ENCODE results near the gene CBLC. TPM values are rescaled to one million over a fixed set of nuclear protein-coding genes. Genes with fewer than 3 reads are reported as not detected.

CBLC gene
- polyA plus RNA-seq, 1 donor from 2014 or later: not detected

DNA sequence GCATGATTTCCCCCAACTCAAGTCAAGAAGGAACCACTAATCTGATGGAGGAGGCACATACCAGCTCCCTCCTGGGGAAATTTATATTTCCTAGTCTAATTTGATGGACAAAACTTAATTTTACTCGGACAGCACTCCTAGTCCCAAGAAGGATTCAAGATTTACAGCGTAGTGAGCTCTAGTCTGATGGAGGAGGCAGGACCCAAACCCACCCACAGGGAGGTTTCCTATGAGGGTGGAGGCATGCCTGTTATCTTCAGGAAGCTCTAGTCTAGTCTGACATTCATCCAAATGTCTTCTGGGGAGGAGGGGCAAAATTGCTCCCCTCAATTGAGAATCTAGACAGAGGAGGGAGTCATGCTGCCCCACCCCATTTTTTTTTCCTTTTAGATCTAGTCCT is 39.6 kb upstream of the CBLC start:
- Histone ChIP-seq H3F3A (ENCODE audit: insufficient read depth, low read length, poor library complexity, severe bottlenecking) (no peaks in the 10 kb centered on the region), H3K4me2 (ENCODE audit: low read length) (no peak overlapping the region), H3K9me2 (ENCODE audit: insufficient read depth, low read length) (no peaks in the 10 kb centered on the region), H3K4me3 (ENCODE audit: low read length) (no peak overlapping the region), H3K79me2 (replicated peaks; ENCODE audit: insufficient read depth, low read length) (no peaks in the 10 kb centered on the region), H3K9me3 (ENCODE audit: low read length) (no peaks in the 10 kb centered on the region), H3K9ac (ENCODE audit: low read length) (no peak overlapping the region), H3K27me3 (ENCODE audit: insufficient read depth, low read depth, low read length) (no peaks in the 10 kb centered on the region), H2AFZ (ENCODE audit: low read depth, low read length) (no peak overlapping the region), H4K20me1 (ENCODE audit: insufficient read depth) (no peaks in the 10 kb centered on the region), H3K27ac (ENCODE audit: low read length) (no peak overlapping the region), H3K36me3 (ENCODE audit: insufficient read depth, low read length) (no peaks in the 10 kb centered on the region)
- TF ChIP-seq POLR2AphosphoS5 (IDR thresholded peaks at IDR 0.05) (no peak), MXI1 (conservative IDR thresholded peaks at IDR 0.05; ENCODE audit: poor library complexity, severe bottlenecking) (no peak), EP300 (conservative IDR thresholded peaks at IDR 0.05; ENCODE audit: poor library complexity, severe bottlenecking) (no peak), SMC3 (conservative IDR thresholded peaks at IDR 0.05; ENCODE audit: poor library complexity) (no peak), RAD21 (conservative IDR thresholded peaks at IDR 0.05) (no peak), TAF1 (IDR thresholded peaks at IDR 0.05; ENCODE audit: low read depth) (no peak), EZH2 (IDR thresholded peaks at IDR 0.05; ENCODE audit: borderline replicate concordance, insufficient read depth, low read length, poor library complexity, severe bottlenecking) (no peak)
- TF ChIP-seq, protein P1, sequence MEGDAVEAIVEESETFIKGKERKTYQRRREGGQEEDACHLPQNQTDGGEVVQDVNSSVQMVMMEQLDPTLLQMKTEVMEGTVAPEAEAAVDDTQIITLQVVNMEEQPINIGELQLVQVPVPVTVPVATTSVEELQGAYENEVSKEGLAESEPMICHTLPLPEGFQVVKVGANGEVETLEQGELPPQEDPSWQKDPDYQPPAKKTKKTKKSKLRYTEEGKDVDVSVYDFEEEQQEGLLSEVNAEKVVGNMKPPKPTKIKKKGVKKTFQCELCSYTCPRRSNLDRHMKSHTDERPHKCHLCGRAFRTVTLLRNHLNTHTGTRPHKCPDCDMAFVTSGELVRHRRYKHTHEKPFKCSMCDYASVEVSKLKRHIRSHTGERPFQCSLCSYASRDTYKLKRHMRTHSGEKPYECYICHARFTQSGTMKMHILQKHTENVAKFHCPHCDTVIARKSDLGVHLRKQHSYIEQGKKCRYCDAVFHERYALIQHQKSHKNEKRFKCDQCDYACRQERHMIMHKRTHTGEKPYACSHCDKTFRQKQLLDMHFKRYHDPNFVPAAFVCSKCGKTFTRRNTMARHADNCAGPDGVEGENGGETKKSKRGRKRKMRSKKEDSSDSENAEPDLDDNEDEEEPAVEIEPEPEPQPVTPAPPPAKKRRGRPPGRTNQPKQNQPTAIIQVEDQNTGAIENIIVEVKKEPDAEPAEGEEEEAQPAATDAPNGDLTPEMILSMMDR (IDR thresholded peaks at IDR 0.05; ENCODE audit: poor library complexity, severe bottlenecking): no peak
- TF ChIP-seq, protein P2, sequence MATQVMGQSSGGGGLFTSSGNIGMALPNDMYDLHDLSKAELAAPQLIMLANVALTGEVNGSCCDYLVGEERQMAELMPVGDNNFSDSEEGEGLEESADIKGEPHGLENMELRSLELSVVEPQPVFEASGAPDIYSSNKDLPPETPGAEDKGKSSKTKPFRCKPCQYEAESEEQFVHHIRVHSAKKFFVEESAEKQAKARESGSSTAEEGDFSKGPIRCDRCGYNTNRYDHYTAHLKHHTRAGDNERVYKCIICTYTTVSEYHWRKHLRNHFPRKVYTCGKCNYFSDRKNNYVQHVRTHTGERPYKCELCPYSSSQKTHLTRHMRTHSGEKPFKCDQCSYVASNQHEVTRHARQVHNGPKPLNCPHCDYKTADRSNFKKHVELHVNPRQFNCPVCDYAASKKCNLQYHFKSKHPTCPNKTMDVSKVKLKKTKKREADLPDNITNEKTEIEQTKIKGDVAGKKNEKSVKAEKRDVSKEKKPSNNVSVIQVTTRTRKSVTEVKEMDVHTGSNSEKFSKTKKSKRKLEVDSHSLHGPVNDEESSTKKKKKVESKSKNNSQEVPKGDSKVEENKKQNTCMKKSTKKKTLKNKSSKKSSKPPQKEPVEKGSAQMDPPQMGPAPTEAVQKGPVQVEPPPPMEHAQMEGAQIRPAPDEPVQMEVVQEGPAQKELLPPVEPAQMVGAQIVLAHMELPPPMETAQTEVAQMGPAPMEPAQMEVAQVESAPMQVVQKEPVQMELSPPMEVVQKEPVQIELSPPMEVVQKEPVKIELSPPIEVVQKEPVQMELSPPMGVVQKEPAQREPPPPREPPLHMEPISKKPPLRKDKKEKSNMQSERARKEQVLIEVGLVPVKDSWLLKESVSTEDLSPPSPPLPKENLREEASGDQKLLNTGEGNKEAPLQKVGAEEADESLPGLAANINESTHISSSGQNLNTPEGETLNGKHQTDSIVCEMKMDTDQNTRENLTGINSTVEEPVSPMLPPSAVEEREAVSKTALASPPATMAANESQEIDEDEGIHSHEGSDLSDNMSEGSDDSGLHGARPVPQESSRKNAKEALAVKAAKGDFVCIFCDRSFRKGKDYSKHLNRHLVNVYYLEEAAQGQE (IDR thresholded peaks at IDR 0.05; ENCODE audit: borderline replicate concordance): no peak

DNA sequence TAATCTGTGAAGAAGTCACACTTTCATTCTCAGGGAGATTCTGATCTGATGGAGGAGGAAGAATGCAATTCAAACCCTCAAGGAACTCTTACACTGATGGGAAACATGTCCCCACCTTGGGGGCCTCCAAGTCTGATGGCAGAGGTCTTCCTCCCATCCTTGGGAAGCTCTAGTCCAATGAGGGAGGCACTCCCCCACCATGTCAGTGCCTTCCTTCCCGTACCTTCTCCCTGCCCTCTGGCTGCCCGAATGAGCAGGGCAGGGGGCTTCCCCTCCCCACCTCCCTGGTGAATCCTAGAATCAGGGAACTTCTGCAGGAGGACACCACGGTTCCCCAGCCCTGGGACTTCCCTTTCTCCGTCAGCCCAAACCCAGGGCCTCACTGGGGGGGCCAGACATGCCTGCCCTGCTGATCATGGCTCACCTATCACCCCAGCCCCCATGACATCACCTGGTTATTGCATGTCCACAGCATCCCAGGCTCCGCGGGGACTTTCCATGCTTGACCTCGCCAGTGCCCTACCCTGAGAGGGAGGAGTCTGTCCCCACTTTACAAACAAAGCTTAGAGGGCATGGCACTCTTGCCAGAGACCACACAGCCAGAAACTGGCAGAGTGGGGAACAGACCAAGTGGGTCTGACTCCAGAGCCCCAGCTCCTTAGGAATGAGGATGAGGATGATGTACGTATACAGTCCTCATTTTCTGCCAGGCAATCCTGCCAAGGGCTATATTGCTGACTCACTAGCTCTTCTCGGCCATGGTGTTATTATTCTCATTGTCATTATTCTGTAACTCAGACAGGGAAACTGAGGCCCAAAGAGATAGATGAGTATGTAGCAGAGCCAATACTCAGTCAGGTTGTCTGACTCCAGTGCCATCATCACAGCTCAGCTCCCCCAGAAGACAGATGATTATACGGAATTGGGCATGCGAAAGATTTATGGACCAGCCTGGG is 38.8 kb upstream of the CBLC start:
- H3K4me3 ChIP-seq (ENCODE audit: low read length): no peak overlapping the region
- H3K9ac ChIP-seq (ENCODE audit: low read length): no peak overlapping the region
- H3K9me2 ChIP-seq (ENCODE audit: insufficient read depth, low read length): no peaks in the 10 kb centered on the region
- H3K79me2 ChIP-seq (replicated peaks; ENCODE audit: insufficient read depth, low read length): no peaks in the 10 kb centered on the region
- no peaks in the 10 kb centered on the region for H3F3A ChIP-seq (ENCODE audit: insufficient read depth, low read length, poor library complexity, severe bottlenecking)
- no peak overlapping the region for H3K4me2 ChIP-seq (ENCODE audit: low read length)
- no peaks in the 10 kb centered on the region for H4K20me1 ChIP-seq (ENCODE audit: insufficient read depth)
- H3K9me3 ChIP-seq (ENCODE audit: low read length): no peaks in the 10 kb centered on the region
- H3K27me3 ChIP-seq (ENCODE audit: insufficient read depth, low read depth, low read length): no peaks in the 10 kb centered on the region
- TF ChIP-seq TAF1 (IDR thresholded peaks at IDR 0.05; ENCODE audit: low read depth): no peak
- no peak for TF ChIP-seq MXI1 (conservative IDR thresholded peaks at IDR 0.05; ENCODE audit: poor library complexity, severe bottlenecking)
- no peak for TF ChIP-seq SMC3 (conservative IDR thresholded peaks at IDR 0.05; ENCODE audit: poor library complexity)
- TF ChIP-seq EZH2 (IDR thresholded peaks at IDR 0.05; ENCODE audit: borderline replicate concordance, insufficient read depth, low read length, poor library complexity, severe bottlenecking): no peak
- TF ChIP-seq RAD21 (conservative IDR thresholded peaks at IDR 0.05): no peak
- TF ChIP-seq, protein P1 (IDR thresholded peaks at IDR 0.05; ENCODE audit: poor library complexity, severe bottlenecking): no peak
- TF ChIP-seq, protein P2 (IDR thresholded peaks at IDR 0.05; ENCODE audit: borderline replicate concordance): no peak
- no peak for TF ChIP-seq EP300 (conservative IDR thresholded peaks at IDR 0.05; ENCODE audit: poor library complexity, severe bottlenecking)
- no peak overlapping the region for H3K27ac ChIP-seq (ENCODE audit: low read length)
- H3K36me3 ChIP-seq (ENCODE audit: insufficient read depth, low read length): no peaks in the 10 kb centered on the region
- no peak overlapping the region for H2AFZ ChIP-seq (ENCODE audit: low read depth, low read length)

All from neural cell (in vitro differentiated cells).